ENCODE results near the gene CHD3.

DNA sequence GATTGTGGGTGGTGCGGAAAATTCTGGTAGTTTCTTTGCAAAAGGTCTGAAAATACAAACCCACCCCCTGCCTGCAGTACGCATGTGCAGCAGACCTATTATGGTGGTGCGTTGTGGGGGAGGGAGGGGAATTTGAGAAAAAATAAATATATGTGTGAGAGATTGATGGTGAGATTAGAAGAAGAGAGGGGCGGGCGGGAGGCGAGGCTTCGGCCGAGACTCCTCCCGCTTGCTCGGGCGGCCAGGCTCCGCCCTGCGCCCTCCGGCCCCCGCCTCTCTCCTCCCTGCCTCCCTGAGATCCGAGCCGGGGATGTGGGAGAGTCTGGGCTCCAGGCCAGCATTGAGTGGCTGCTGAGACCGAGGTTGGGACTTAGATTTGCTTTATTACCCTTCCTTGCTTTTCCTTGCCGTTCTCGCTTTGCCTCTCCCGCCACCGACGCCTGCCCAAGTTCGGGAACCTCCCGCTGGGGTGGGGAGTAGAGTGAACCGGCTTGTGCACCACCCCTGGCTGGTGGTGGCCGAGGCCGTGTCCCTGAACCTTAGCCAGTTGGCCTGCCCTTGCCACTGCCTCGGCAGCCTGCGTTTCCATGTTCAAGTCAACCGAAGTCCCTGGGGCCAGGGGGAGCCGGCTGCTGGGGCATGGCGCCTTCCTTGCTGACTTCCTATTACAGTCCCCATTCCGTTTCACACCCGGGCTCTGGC lies 956 bp upstream of the CHD3 start:
- TF ChIP-seq REST (IDR thresholded peaks at IDR 0.05; ENCODE audit: unreplicated experiment) (no peak), EZH2 (IDR thresholded peaks at IDR 0.05; ENCODE audit: low read depth, unreplicated experiment) (no peak), POLR2AphosphoS5 (IDR thresholded peaks at IDR 0.05; ENCODE audit: low read depth) (peak; percentile 66), EZH2phosphoT487 (IDR thresholded peaks at IDR 0.05; ENCODE audit: unreplicated experiment) (no peak), ZNF114 (CRISPR knock-in tag; IDR thresholded peaks at IDR 0.05) (no peak), ZNF331 (CRISPR knock-in tag; IDR thresholded peaks at IDR 0.05; ENCODE audit: low read depth) (no peak), JUNB (IDR thresholded peaks at IDR 0.05; ENCODE audit: unreplicated experiment) (no peak), CREB1 (CRISPR knock-in tag; IDR thresholded peaks at IDR 0.05; ENCODE audit: low read depth) (no peak)
- TF ChIP-seq, protein P1, sequence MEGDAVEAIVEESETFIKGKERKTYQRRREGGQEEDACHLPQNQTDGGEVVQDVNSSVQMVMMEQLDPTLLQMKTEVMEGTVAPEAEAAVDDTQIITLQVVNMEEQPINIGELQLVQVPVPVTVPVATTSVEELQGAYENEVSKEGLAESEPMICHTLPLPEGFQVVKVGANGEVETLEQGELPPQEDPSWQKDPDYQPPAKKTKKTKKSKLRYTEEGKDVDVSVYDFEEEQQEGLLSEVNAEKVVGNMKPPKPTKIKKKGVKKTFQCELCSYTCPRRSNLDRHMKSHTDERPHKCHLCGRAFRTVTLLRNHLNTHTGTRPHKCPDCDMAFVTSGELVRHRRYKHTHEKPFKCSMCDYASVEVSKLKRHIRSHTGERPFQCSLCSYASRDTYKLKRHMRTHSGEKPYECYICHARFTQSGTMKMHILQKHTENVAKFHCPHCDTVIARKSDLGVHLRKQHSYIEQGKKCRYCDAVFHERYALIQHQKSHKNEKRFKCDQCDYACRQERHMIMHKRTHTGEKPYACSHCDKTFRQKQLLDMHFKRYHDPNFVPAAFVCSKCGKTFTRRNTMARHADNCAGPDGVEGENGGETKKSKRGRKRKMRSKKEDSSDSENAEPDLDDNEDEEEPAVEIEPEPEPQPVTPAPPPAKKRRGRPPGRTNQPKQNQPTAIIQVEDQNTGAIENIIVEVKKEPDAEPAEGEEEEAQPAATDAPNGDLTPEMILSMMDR (conservative IDR thresholded peaks at IDR 0.05; ENCODE audit: low read depth in 2 of 2) = no peak

All from GM23338 (cell line).